SK-N-SH treated with all-trans-retinoic acid at 6 μM for 48 hours (cell line): Measurements from ENCODE around the gene UTF1.

Experiments used
- ESRRG ChIP-seq: fragments of 250-450 bp; sonication (Bioruptor Pico); IDR thresholded peaks from 2 replicates; pipeline ENCODE4 v1.6.1; 2021; ENCODE audit warnings: mild to moderate bottlenecking
- ZFP30 ChIP-seq: fragments of 450-650 bp; formaldehyde crosslinking; IDR thresholded peaks from 2 replicates; pipeline ENCODE4 v1.5.0; 2022; ENCODE audit warnings: mild to moderate bottlenecking, moderate library complexity
- TF ChIP-seq, protein P1 (sequence below): fragments of 250-450 bp; sonication (Bioruptor Pico); IDR thresholded peaks from 2 replicates; pipeline ENCODE4 v1.5.1; 2021; ENCODE audit warnings: mild to moderate bottlenecking, moderate library complexity

GRCh38 chr10:133231946-133232574, 2.0 kb downstream of the UTF1 start:
- no peak for TF ChIP-seq ZFP30
- no peak for TF ChIP-seq ESRRG (CRISPR knock-in tag)
- TF ChIP-seq, protein P1, sequence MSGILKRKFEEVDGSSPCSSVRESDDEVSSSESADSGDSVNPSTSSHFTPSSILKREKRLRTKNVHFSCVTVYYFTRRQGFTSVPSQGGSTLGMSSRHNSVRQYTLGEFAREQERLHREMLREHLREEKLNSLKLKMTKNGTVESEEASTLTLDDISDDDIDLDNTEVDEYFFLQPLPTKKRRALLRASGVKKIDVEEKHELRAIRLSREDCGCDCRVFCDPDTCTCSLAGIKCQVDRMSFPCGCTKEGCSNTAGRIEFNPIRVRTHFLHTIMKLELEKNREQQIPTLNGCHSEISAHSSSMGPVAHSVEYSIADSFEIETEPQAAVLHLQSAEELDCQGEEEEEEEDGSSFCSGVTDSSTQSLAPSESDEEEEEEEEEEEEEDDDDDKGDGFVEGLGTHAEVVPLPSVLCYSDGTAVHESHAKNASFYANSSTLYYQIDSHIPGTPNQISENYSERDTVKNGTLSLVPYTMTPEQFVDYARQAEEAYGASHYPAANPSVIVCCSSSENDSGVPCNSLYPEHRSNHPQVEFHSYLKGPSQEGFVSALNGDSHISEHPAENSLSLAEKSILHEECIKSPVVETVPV (CRISPR knock-in tag) = no peak
